Ishikawa (cell line): Measurements from ENCODE around the gene JCAD.

Source experiments
- CEBPB ChIP-seq: IDR thresholded peaks from 2 replicates; pipeline ENCODE4 v1.6.1; 2012
- CREB1 ChIP-seq: IDR thresholded peaks from 2 replicates; pipeline ENCODE4 v1.6.1; 2012; ENCODE audit warnings: low read depth
- EGR1 ChIP-seq: IDR thresholded peaks from 2 replicates; pipeline ENCODE4 v1.6.1; 2012
- EP300 ChIP-seq: IDR thresholded peaks from 2 replicates; pipeline ENCODE4 v1.6.1; 2012; ENCODE audit warnings: borderline replicate concordance
- FOXM1 ChIP-seq: IDR thresholded peaks from 2 replicates; pipeline ENCODE4 v1.6.1; 2012; ENCODE audit warnings: low read depth, borderline replicate concordance
- NFIC ChIP-seq: IDR thresholded peaks from 2 replicates; pipeline ENCODE4 v1.6.1; 2012
- RAD21 ChIP-seq: IDR thresholded peaks from 2 replicates; pipeline ENCODE4 v1.6.1; 2012; ENCODE audit warnings: low read depth
- REST ChIP-seq: IDR thresholded peaks from 2 replicates; pipeline ENCODE4 v1.6.1; 2012; ENCODE audit warnings: low read depth, mild to moderate bottlenecking
- TAF1 ChIP-seq: IDR thresholded peaks from 2 replicates; pipeline ENCODE4 v1.6.1; 2012; ENCODE audit warnings: low read depth, mild to moderate bottlenecking
- TCF12 ChIP-seq: IDR thresholded peaks from 2 replicates; pipeline ENCODE4 v1.6.1; 2012; ENCODE audit warnings: low read depth
- TEAD4 ChIP-seq: IDR thresholded peaks from 2 replicates; pipeline ENCODE4 v1.6.1; 2012
- USF1 ChIP-seq: IDR thresholded peaks from 2 replicates; pipeline ENCODE4 v1.6.1; 2012
- YY1 ChIP-seq: IDR thresholded peaks from 2 replicates; pipeline ENCODE4 v1.6.1; 2012; ENCODE audit warnings: low read depth
- ZBTB7A ChIP-seq: IDR thresholded peaks from 2 replicates; pipeline ENCODE4 v1.6.1; 2012; ENCODE audit warnings: low read depth
- TF ChIP-seq, protein P1 (sequence below): IDR thresholded peaks from 2 replicates; pipeline ENCODE4 v1.6.1; 2012

The JCAD gene

DNA sequence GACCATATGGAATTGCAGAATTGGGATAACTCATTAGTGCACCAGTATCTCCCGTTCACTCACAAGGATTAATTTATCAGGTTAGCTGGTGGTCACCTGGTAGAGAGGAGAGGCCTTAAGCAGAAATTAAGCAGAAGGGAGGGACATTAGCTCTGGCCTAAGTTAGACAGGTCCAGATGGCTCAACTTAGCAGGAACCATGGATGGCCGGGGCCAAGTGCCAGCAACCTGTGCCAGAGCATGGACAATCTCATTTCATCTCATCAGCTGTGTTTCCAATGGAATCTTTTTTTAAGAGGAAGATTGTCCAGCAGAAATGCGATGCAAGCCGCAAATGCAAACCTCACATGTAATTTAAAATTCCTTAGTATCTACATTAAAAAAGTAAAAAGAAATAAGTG is 82.2 kb downstream of the JCAD start:
- TF ChIP-seq CEBPB (no peak), TEAD4 (no peak), RAD21 (no peak), TCF12 (no peak), EP300 (no peak), ZBTB7A (no peak), REST (no peak), TAF1 (no peak), FOXM1 (no peak), YY1 (no peak), USF1 (no peak), CREB1 (no peak), EGR1 (no peak), NFIC (no peak)
- TF ChIP-seq, protein P1, sequence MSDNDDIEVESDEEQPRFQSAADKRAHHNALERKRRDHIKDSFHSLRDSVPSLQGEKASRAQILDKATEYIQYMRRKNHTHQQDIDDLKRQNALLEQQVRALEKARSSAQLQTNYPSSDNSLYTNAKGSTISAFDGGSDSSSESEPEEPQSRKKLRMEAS = no peak

GRCh38 chr10:29976134-29976533 is 83.3 kb downstream of the JCAD start:
- TF ChIP-seq EGR1 = no peak
- TF ChIP-seq, protein P1 = no peak
- TF ChIP-seq TCF12 = no peak
- no peak for TF ChIP-seq CREB1
- TF ChIP-seq RAD21 = no peak

GRCh38 chr10:29974773-29975172 is 84.6 kb downstream of the JCAD start:
- TF ChIP-seq, protein P1 = no peak
- TF ChIP-seq CREB1 (no peak), TCF12 (no peak), FOXM1 (no peak), USF1 (no peak), ZBTB7A (no peak), CEBPB (no peak), NFIC (no peak), EGR1 (no peak), RAD21 (no peak), REST (no peak), TAF1 (no peak), TEAD4 (no peak), EP300 (no peak), YY1 (no peak)

DNA sequence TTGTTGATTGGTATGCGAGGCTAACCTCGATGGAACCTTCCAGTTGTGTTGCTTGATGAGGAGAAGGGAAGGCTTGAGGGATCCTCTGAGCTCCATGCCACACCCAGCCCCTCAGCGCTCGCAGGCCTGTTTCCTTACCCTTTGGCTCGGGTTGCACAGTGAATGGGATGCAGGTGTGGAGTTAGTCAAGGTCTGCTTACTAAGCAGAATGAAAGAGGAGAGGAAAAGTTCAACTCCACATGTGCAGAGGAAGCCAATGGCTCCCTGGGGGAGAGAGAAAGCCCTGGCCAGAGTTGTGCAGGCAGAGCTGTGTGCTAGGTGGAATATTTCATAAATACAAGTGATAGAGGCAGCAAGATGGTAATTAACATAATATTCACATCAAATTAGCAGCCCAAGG is 85.5 kb downstream of the JCAD start:
- TF ChIP-seq EP300 (no peak), TCF12 (no peak), TEAD4 (no peak), FOXM1 (no peak), REST (no peak), YY1 (no peak)

DNA sequence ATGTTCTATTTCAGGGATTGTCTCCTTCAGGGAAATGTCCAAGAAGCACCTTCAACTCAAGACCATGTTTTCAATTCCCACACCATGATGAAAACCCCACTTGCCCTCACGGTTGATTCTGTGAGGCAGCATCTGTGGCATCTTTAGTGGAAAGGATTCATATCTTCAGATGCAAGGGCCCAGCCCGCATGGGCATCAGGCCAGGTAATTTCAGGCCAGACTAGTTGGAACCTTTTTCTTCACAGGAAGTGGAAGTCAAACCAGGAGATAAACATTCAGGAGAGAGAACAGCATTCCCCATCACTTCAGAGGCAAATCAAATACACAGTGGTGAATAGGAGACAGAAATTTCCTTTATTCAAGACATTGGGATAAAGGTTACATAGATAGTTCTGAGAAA is 88.8 kb downstream of the JCAD start:
- TF ChIP-seq YY1 (no peak), FOXM1 (no peak)
